HEK293 (cell line): ENCODE results near the gene RBCK1.

Experiments
- CTCF ChIA-PET: fragments of 350-600 bp; formaldehyde crosslinking; extraction: SDS; loops from one replicate; lab custom pipeline; 2021; ENCODE audit warnings: antibody characterized with exemption; lab: Yijun Ruan, JAX
- POLR2A ChIA-PET: fragments of 300-600 bp; formaldehyde crosslinking; extraction: SDS; loops from one replicate; lab custom pipeline; 2020; ENCODE audit warnings: antibody characterized with exemption, inconsistent platforms; lab: Yijun Ruan, JAX
- H3K27ac ChIP-seq: fragments of 200-500 bp; sonication (Bioruptor generic); 2 replicates; pipeline ENCODE4 v1.5.1; 2014; ENCODE audit warnings: low read depth, low read length, control low read depth, inconsistent platforms; ENCODE audit errors: extremely low read depth
- H3K36me3 ChIP-seq, 2 experiments: fragments of 200-500 bp in 1 of 2; sonication (Bioruptor generic) in 1 of 2; 1 replicate in 1 of 2; 2 replicates in 1 of 2; pipeline ENCODE4 v1.5.1; 2014 to 2017; ENCODE audit warnings: inconsistent platforms in 2 of 2, low read length in 2 of 2; ENCODE audit not compliant: control insufficient read depth in 2 of 2, insufficient read depth in 1 of 2
- H3K4me1 ChIP-seq: fragments of 200-500 bp; sonication (Bioruptor generic); 2 replicates; pipeline ENCODE4 v1.5.1; 2014; ENCODE audit warnings: mild to moderate bottlenecking, low read length, inconsistent platforms; ENCODE audit not compliant: control insufficient read depth, insufficient read depth
- H3K4me3 ChIP-seq: 2 replicates; pipeline ENCODE4 v1.5.1; 2011; ENCODE audit warnings: low read depth, mild to moderate bottlenecking, control low read depth, low read length, moderate library complexity
- H3K9me3 ChIP-seq: fragments of 200-500 bp; sonication (Bioruptor generic); 2 replicates; pipeline ENCODE4 v1.5.1; 2014; ENCODE audit warnings: low read depth, low read length, inconsistent platforms; ENCODE audit not compliant: control insufficient read depth, insufficient read depth
- BCL6B ChIP-seq: fragments of 450-650 bp; formaldehyde crosslinking; IDR thresholded peaks from 2 replicates; pipeline ENCODE4 v1.5.1; 2017; ENCODE audit warnings: missing biosample characterization, missing genetic modification characterization
- EGR2 ChIP-seq: fragments of 450-650 bp; formaldehyde crosslinking; IDR thresholded peaks from 2 replicates; pipeline ENCODE4 v1.5.1; 2016; ENCODE audit warnings: low read depth, missing biosample characterization, missing genetic modification characterization
- HOXD13 ChIP-seq: sonication (generic); formaldehyde crosslinking; IDR thresholded peaks from 2 replicates; pipeline ENCODE4 v1.8.0; 2022; ENCODE audit warnings: missing genetic modification reagents, borderline replicate concordance
- KLF17 ChIP-seq: fragments of 450-650 bp; formaldehyde crosslinking; IDR thresholded peaks from 2 replicates; pipeline ENCODE4 v1.5.1; 2016; ENCODE audit warnings: missing biosample characterization, missing genetic modification characterization
- MEIS1 ChIP-seq: sonication (generic); formaldehyde crosslinking; IDR thresholded peaks from 2 replicates; pipeline ENCODE4 v1.8.1; 2022; ENCODE audit warnings: missing genetic modification reagents, mild to moderate bottlenecking, borderline replicate concordance
- MYNN ChIP-seq: fragments of 450-650 bp; formaldehyde crosslinking; IDR thresholded peaks from 2 replicates; pipeline ENCODE4 v1.5.1; 2016; ENCODE audit warnings: missing biosample characterization, missing genetic modification characterization, borderline replicate concordance
- OVOL3 ChIP-seq: fragments of 450-650 bp; formaldehyde crosslinking; IDR thresholded peaks from 2 replicates; pipeline ENCODE4 v1.5.1; 2016; ENCODE audit warnings: missing biosample characterization, missing genetic modification characterization
- RBAK ChIP-seq: fragments of 450-650 bp; formaldehyde crosslinking; IDR thresholded peaks from 2 replicates; pipeline ENCODE4 v1.5.1; 2016; ENCODE audit warnings: missing biosample characterization, missing genetic modification characterization
- TRIM28 ChIP-seq: IDR thresholded peaks from 2 replicates; pipeline ENCODE4 v1.6.1; 2011; ENCODE audit warnings: low read length, control low read depth, borderline replicate concordance
- YY2 ChIP-seq: fragments of 450-650 bp; formaldehyde crosslinking; IDR thresholded peaks from 2 replicates; pipeline ENCODE4 v1.5.1; 2016; ENCODE audit warnings: missing biosample characterization, missing genetic modification characterization
- ZBTB21 ChIP-seq: fragments of 450-650 bp; formaldehyde crosslinking; IDR thresholded peaks from 2 replicates; pipeline ENCODE4 v1.5.1; 2017; ENCODE audit warnings: missing biosample characterization, missing genetic modification characterization
- ZFHX2 ChIP-seq: fragments of 450-650 bp; formaldehyde crosslinking; conservative IDR thresholded peaks from 2 replicates; pipeline ENCODE4 v1.5.1; 2016; ENCODE audit warnings: missing biosample characterization, missing genetic modification characterization
- ZFP69B ChIP-seq: fragments of 450-650 bp; formaldehyde crosslinking; IDR thresholded peaks from 2 replicates; pipeline ENCODE4 v1.5.1; 2016; ENCODE audit warnings: missing biosample characterization, missing genetic modification characterization
- ZNF16 ChIP-seq: fragments of 450-650 bp; formaldehyde crosslinking; IDR thresholded peaks from 2 replicates; pipeline ENCODE4 v1.5.1; 2016; ENCODE audit warnings: low read depth, missing biosample characterization, missing genetic modification characterization
- ZNF169 ChIP-seq: fragments of 450-650 bp; formaldehyde crosslinking; IDR thresholded peaks from 2 replicates; pipeline ENCODE4 v1.5.1; 2016; ENCODE audit warnings: missing biosample characterization, missing genetic modification characterization
- ZNF175 ChIP-seq: fragments of 450-650 bp; formaldehyde crosslinking; IDR thresholded peaks from 2 replicates; pipeline ENCODE4 v1.5.1; 2016; ENCODE audit warnings: missing biosample characterization, missing genetic modification characterization
- ZNF18 ChIP-seq: fragments of 450-650 bp; formaldehyde crosslinking; IDR thresholded peaks from 2 replicates; pipeline ENCODE4 v1.5.1; 2016; ENCODE audit warnings: missing biosample characterization, missing genetic modification characterization
- ZNF211 ChIP-seq: fragments of 450-650 bp; formaldehyde crosslinking; IDR thresholded peaks from 2 replicates; pipeline ENCODE4 v1.5.1; 2016; ENCODE audit warnings: low read depth, missing biosample characterization, missing genetic modification characterization
- ZNF214 ChIP-seq: fragments of 450-650 bp; formaldehyde crosslinking; IDR thresholded peaks from 2 replicates; pipeline ENCODE4 v1.5.1; 2017; ENCODE audit warnings: missing biosample characterization, mild to moderate bottlenecking, missing genetic modification characterization, borderline replicate concordance
- ZNF37A ChIP-seq: fragments of 450-650 bp; IDR thresholded peaks from 2 replicates; pipeline ENCODE4 v1.5.1; 2018; ENCODE audit warnings: missing biosample characterization, missing genetic modification characterization
- ZNF391 ChIP-seq: fragments of 450-650 bp; formaldehyde crosslinking; IDR thresholded peaks from 2 replicates; pipeline ENCODE4 v1.5.1; 2016; ENCODE audit warnings: low read depth, missing biosample characterization, missing genetic modification characterization, borderline replicate concordance
- ZNF433 ChIP-seq: fragments of 450-650 bp; formaldehyde crosslinking; IDR thresholded peaks from 2 replicates; pipeline ENCODE4 v1.5.1; 2016; ENCODE audit warnings: missing biosample characterization, missing genetic modification characterization, low read depth
- ZNF544 ChIP-seq: fragments of 450-650 bp; formaldehyde crosslinking; IDR thresholded peaks from 2 replicates; pipeline ENCODE4 v1.5.0; 2017; ENCODE audit warnings: missing biosample characterization, missing genetic modification characterization
- ZNF548 ChIP-seq: fragments of 450-650 bp; formaldehyde crosslinking; IDR thresholded peaks from 2 replicates; pipeline ENCODE4 v1.5.1; 2016; ENCODE audit warnings: missing biosample characterization, missing genetic modification characterization
- ZNF549 ChIP-seq: fragments of 450-650 bp; IDR thresholded peaks from 2 replicates; pipeline ENCODE4 v1.5.1; 2018; ENCODE audit warnings: missing biosample characterization, missing genetic modification characterization, mild to moderate bottlenecking, inconsistent platforms, moderate library complexity
- ZNF561 ChIP-seq: fragments of 450-650 bp; IDR thresholded peaks from 2 replicates; pipeline ENCODE4 v1.5.1; 2018; ENCODE audit warnings: missing biosample characterization, missing genetic modification characterization, borderline replicate concordance
- ZSCAN23 ChIP-seq: fragments of 450-650 bp; formaldehyde crosslinking; IDR thresholded peaks from 2 replicates; pipeline ENCODE4 v1.5.1; 2016; ENCODE audit warnings: missing biosample characterization, missing genetic modification characterization
- TF ChIP-seq, protein P1 (sequence below): fragments of 450-650 bp; formaldehyde crosslinking; IDR thresholded peaks from 2 replicates; pipeline ENCODE4 v1.5.1; 2016; ENCODE audit warnings: missing biosample characterization, missing genetic modification characterization
- TF ChIP-seq, protein P2 (sequence below): fragments of 450-650 bp; formaldehyde crosslinking; IDR thresholded peaks from 2 replicates; pipeline ENCODE4 v1.5.1; 2016; ENCODE audit warnings: missing biosample characterization, missing genetic modification characterization

The RBCK1 gene

DNA sequence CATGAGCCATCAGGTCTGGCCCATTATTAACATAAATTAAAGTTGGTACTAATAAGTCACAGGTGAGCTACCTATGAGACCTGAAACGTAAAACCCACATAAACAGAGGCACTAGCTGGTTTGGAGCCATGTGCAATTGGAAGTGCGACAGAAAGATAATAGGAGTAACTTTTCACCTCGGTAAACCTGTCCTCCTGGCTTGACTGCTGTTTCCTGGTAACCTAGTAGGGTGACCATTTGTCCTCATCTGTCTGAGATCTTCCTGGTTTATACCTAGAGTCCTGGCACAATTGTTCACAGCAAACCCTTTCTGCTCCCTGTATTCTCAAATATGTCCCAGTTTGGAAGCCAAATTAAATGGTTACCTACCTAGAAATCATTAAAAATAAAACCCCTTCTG is 46.9 kb downstream of the RBCK1 start (continued):
- TF ChIP-seq ZNF18 (no peak), ZNF211 (no peak), ZNF175 (no peak), OVOL3 (tag by site-specific recombination) (no peak), ZNF561 (tag by site-specific recombination) (no peak), BCL6B (tag by site-specific recombination) (no peak), ZNF391 (tag by site-specific recombination) (no peak), ZFP69B (tag by site-specific recombination) (no peak), RBAK (tag by site-specific recombination) (no peak), YY2 (tag by site-specific recombination) (no peak), ZNF544 (no peak)

- H3K9me3 ChIP-seq, result no peaks in the 10 kb centered on the region
- H3K36me3 ChIP-seq, result peaks cover 0 to 4% of the 10 kb centered on the region in 2 experiments; a peak in 1 of 3 replicates
- no peak overlapping the region for H3K4me3 ChIP-seq
- TF ChIP-seq, protein P1, sequence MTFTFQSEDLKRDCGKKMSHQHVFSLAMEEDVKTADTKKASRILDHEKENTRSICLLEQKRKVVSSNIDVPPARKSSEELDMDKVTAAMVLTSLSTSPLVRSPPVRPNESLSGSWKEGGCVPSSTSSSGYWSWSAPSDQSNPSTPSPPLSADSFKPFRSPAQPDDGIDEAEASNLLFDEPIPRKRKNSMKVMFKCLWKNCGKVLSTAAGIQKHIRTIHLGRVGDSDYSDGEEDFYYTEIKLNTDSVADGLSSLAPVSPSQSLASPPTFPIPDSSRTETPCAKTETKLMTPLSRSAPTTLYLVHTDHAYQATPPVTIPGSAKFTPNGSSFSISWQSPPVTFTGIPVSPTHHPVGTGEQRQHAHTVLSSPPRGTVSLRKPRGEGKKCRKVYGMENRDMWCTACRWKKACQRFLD (tag by site-specific recombination), result no peak
- no peak for TF ChIP-seq ZNF37A (tag by site-specific recombination)
- ChIA-PET CTCF (interaction anchor here (0.8 kb wide), 1 partner anchor 24 kb away, joined by 3 read pairs; no protein-coding TSS in a partner anchor), POLR2A (interaction anchor here (0.5 to 1.4 kb wide), 3 partner anchors 21 to 111 kb away, joined by 3 to 4 read pairs (median 3); partner anchors contain the start of gene NRSN2)
- H3K4me1 ChIP-seq, result peaks cover 15% of the 10 kb centered on the region
- H3K27ac ChIP-seq, result no peak overlapping the region
Observed at GRCh38 chr20:458776-459175, 50.7 kb downstream of the RBCK1 start.

GRCh38 chr20:460180-460579 is 52.1 kb downstream of the RBCK1 start:
- POLR2A ChIA-PET, result interaction anchor here (0.5 to 1.7 kb wide), 4 partner anchors 12 to 113 kb away, joined by 4 to 12 read pairs (median 4); partner anchors contain the start of genes CSNK2A1 and NRSN2
- no peak overlapping the region for H3K4me3 ChIP-seq

GRCh38 chr20:460707-461106 is 52.6 kb downstream of the RBCK1 start:
- CTCF ChIA-PET, result interaction anchor here (0.7 to 1.0 kb wide), 2 partner anchors 106 to 178 kb away, joined by 3 read pairs; no protein-coding TSS in a partner anchor
- Histone ChIP-seq H3K27ac (no peak overlapping the region), H3K4me1 (peaks cover 15% of the 10 kb centered on the region), H3K4me3 (no peak overlapping the region), H3K36me3 (peaks cover 0 to 4% of the 10 kb centered on the region in 2 experiments; a peak in 1 of 3 replicates), H3K9me3 (no peaks in the 10 kb centered on the region)
- POLR2A ChIA-PET, result interaction anchor here (0.5 to 1.7 kb wide), 4 partner anchors 12 to 113 kb away, joined by 4 to 12 read pairs (median 4); partner anchors contain the start of genes CSNK2A1 and NRSN2
- TF ChIP-seq ZBTB21 (no peak), ZNF16 (tag by site-specific recombination) (no peak), ZNF214 (tag by site-specific recombination) (no peak), ZNF433 (tag by site-specific recombination) (no peak), KLF17 (no peak), ZSCAN23 (tag by site-specific recombination) (no peak), MYNN (tag by site-specific recombination) (no peak)
- TF ChIP-seq, protein P2, sequence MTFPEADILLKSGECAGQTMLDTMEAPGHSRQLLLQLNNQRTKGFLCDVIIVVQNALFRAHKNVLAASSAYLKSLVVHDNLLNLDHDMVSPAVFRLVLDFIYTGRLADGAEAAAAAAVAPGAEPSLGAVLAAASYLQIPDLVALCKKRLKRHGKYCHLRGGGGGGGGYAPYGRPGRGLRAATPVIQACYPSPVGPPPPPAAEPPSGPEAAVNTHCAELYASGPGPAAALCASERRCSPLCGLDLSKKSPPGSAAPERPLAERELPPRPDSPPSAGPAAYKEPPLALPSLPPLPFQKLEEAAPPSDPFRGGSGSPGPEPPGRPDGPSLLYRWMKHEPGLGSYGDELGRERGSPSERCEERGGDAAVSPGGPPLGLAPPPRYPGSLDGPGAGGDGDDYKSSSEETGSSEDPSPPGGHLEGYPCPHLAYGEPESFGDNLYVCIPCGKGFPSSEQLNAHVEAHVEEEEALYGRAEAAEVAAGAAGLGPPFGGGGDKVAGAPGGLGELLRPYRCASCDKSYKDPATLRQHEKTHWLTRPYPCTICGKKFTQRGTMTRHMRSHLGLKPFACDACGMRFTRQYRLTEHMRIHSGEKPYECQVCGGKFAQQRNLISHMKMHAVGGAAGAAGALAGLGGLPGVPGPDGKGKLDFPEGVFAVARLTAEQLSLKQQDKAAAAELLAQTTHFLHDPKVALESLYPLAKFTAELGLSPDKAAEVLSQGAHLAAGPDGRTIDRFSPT, result peak; percentile 23; the same call in 1 of the 2 replicates

More at GRCh38 chr20:460180-460579, 52.1 kb downstream of the RBCK1 start:
- peaks cover 15% of the 10 kb centered on the region for H3K4me1 ChIP-seq
- CTCF ChIA-PET, result interaction anchor here (0.6 to 1.0 kb wide), 3 partner anchors 9 to 106 kb away, joined by 3 read pairs; no protein-coding TSS in a partner anchor
- H3K36me3 ChIP-seq, result peaks cover 0 to 4% of the 10 kb centered on the region in 2 experiments; a peak in 1 of 3 replicates
- TF ChIP-seq HOXD13 (CRISPR knock-in tag), result no peak
- TF ChIP-seq EGR2 (tag by site-specific recombination), result peak; percentile 53
- TF ChIP-seq ZNF169 (tag by site-specific recombination), result no peak
- TF ChIP-seq ZNF548 (tag by site-specific recombination), result no peak
- TF ChIP-seq ZFHX2 (tag by site-specific recombination), result peak; percentile 30; the same call in 1 of the 2 replicates
- TF ChIP-seq ZNF549 (tag by site-specific recombination), result no peak
- no peak for TF ChIP-seq TRIM28
- no peak for TF ChIP-seq MEIS1
- H3K27ac ChIP-seq, result no peak overlapping the region
- H3K9me3 ChIP-seq, result no peaks in the 10 kb centered on the region
